ENCODE measurements around the gene PDHA2. TPM values are rescaled to one million over a fixed set of nuclear protein-coding genes. Genes with fewer than 3 reads are reported as not detected.

Gene PDHA2
- total RNA-seq, result not detected

GRCh38 chr4:95839891-95840290 lies at the start of gene PDHA2:
Gene PDHA2 (plus strand): TSS chr4:95840093. CDS start chr4:95840151, 58 bp downstream.
- intact Hi-C loops (cut with DNase I), result no loop called here
- Histone ChIP-seq H3K36me3 (no peaks in the 10 kb centered on the region), H3K27me3 (no peaks in the 10 kb centered on the region), H3K4me1 (no peaks in the 10 kb centered on the region), H3K4me3 (no peak within 1 kb of the TSS), H3K27ac (replicated peaks in 1 of 4) (no peak within 1 kb of the TSS), H3K9me3 (no peaks in the 10 kb centered on the region)
- DNase-seq (ENCODE audit: extremely low spot score), result no peak
- TF ChIP-seq POLR2A (IDR thresholded peaks at IDR 0.05; ENCODE audit: low read depth), result no peak
- TF ChIP-seq CTCF (IDR thresholded peaks at IDR 0.05), result no peak
- TF ChIP-seq EP300 (IDR thresholded peaks at IDR 0.05), result no peak
- TF ChIP-seq POLR2AphosphoS5 (IDR thresholded peaks at IDR 0.05), result no peak
- WGBS, result 98% methylated on average over 20 of the region's 22 CpGs

- TF ChIP-seq POLR2A (IDR thresholded peaks at IDR 0.05; ENCODE audit: low read depth) (no peak), POLR2AphosphoS5 (IDR thresholded peaks at IDR 0.05) (no peak), CTCF (IDR thresholded peaks at IDR 0.05) (no peak), EP300 (IDR thresholded peaks at IDR 0.05) (no peak)
Measured at GRCh38 chr4:95798003-95798402, 41.9 kb upstream of the PDHA2 start.

DNA sequence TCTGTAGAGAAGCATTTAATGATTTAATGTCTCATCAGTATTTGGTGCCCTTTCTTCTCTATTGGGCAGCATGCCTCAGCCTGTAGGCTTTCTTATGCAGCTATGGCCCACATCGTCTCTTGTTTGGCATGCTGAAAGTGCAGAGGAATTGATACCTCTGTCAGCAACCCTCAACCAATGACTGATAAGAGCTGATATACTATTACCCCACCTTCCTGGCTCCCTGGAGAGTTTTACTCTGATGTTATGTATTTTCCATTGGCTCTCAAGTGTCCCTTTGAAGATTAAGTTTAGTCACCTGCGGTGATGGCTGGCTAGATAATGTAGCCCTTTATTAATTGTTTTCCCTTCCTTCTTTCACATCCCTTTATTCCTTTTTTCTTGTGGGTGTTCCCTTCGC lies 41.2 kb upstream of the PDHA2 start:
- TF ChIP-seq CTCF (IDR thresholded peaks at IDR 0.05) (no peak), POLR2A (IDR thresholded peaks at IDR 0.05; ENCODE audit: low read depth) (no peak), EP300 (IDR thresholded peaks at IDR 0.05) (no peak), POLR2AphosphoS5 (IDR thresholded peaks at IDR 0.05) (no peak)
- intact Hi-C loops (cut with DNase I), result no loop called here
- WGBS, result 73% methylated on average over 3 of the region's 3 CpGs

More at GRCh38 chr4:95798003-95798402, 41.9 kb upstream of the PDHA2 start:
- intact Hi-C loops (cut with DNase I), result no loop called here
- no peaks in the 10 kb centered on the region for H3K9me3 ChIP-seq
- H3K36me3 ChIP-seq, result no peaks in the 10 kb centered on the region
- WGBS, result 88% methylated on average over 2 of the region's 2 CpGs
- no peaks in the 10 kb centered on the region for H3K4me1 ChIP-seq
- H3K27ac ChIP-seq (replicated peaks in 1 of 4), result no peak overlapping the region
- H3K27me3 ChIP-seq, result no peaks in the 10 kb centered on the region
- no peak for DNase-seq (ENCODE audit: extremely low spot score)
- no peak overlapping the region for H3K4me3 ChIP-seq

GRCh38 chr4:95821867-95822266 lies 18.0 kb upstream of the PDHA2 start:
- H3K9me3 ChIP-seq, result no peaks in the 10 kb centered on the region
- DNase-seq (ENCODE audit: extremely low spot score), result no peak

More for the DNA sequence above, 41.2 kb upstream of the PDHA2 start:
- Histone ChIP-seq H3K4me1 (no peaks in the 10 kb centered on the region), H3K9me3 (no peaks in the 10 kb centered on the region), H3K27ac (replicated peaks in 1 of 4) (no peak overlapping the region), H3K4me3 (no peak overlapping the region), H3K27me3 (no peaks in the 10 kb centered on the region), H3K36me3 (no peaks in the 10 kb centered on the region)
- no peak for DNase-seq (ENCODE audit: extremely low spot score)

More at GRCh38 chr4:95821867-95822266, 18.0 kb upstream of the PDHA2 start:
- 83% methylated on average over 3 of the region's 3 CpGs for WGBS
- H3K4me3 ChIP-seq, result no peak overlapping the region
- no peaks in the 10 kb centered on the region for H3K36me3 ChIP-seq
- no peak for TF ChIP-seq POLR2A (IDR thresholded peaks at IDR 0.05; ENCODE audit: low read depth)
- TF ChIP-seq POLR2AphosphoS5 (IDR thresholded peaks at IDR 0.05), result no peak
- TF ChIP-seq EP300 (IDR thresholded peaks at IDR 0.05), result no peak
- no peak for TF ChIP-seq CTCF (IDR thresholded peaks at IDR 0.05)
- intact Hi-C loops (cut with DNase I), result no loop called here
- H3K27ac ChIP-seq (replicated peaks in 1 of 4), result no peak overlapping the region
- H3K4me1 ChIP-seq, result no peaks in the 10 kb centered on the region
- H3K27me3 ChIP-seq, result no peaks in the 10 kb centered on the region
